HuH-7 (cell line): ENCODE measurements around the gene MAGEB5.
"Not testable (repeated sequence)": the region's sequence is repeated elsewhere in the genome, so short reads cannot be mapped to it uniquely, and the experiment has no call there.

ENCODE experiments used
- DNase-seq: peaks from one replicate; pipeline ENCODE4 v3.0.0; 2011; ENCODE audit warnings: low spot score

MAGEB5 gene

GRCh38 chrX:26215869-26216268, at the start of gene MAGEB5:
Gene MAGEB5, plus strand, starts transcription at chrX:26216169. Its CDS starts 1,133 bp downstream, at chrX:26217302.
- no peak for DNase-seq

- no peak for DNase-seq
Measured at GRCh38 chrX:26192204-26192603, 23.8 kb upstream of the MAGEB5 start, which contains the start of gene MAGEB6. Gene MAGEB6, plus strand, starts transcription at chrX:26192440. Its CDS starts 1,407 bp downstream, at chrX:26193847.

GRCh38 chrX:26203561-26203960, 12.4 kb upstream of the MAGEB5 start:
- no peak for DNase-seq

DNA sequence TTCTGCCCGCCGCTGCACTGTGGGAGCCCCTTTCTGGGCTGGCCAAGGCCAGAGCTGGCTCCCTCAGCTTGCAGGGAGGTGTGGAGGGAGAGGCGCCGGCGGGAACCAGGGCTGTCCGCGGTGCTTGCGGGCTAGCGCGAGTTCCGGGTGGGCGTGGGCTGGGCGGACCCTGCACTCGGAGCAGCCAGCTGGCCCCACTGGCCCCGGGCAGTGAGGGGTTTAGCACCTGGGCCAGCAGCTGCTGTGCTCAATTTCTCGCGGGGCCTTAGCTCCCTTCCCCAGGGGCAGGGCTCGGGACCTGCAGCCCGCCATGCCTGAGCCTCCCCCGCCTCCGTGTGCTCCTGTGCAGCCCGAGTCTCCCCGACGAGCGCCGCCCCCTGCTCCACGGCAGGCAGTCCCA, 11.3 kb upstream of the MAGEB5 start:
- not testable (repeated sequence) for DNase-seq

DNA sequence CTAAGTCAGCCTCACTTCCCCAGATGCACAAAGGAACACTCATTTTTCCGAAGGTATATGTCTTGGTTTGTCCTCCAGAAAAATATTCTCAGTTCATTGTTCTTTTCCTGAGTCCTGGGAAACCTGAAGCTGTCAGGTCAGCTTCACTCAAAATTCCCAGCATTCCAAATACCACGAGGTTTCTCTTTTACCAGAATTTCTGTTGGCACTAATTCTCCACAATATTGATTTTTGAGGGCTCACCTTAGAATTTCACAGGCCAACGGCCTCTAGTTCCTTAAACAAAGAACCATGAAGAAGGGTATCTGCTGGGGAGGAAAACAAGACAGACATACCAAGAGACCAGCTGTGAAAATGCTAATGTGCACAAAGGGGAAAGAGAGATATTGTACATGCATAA, 8.0 kb upstream of the MAGEB5 start:
- no peak for DNase-seq

DNA sequence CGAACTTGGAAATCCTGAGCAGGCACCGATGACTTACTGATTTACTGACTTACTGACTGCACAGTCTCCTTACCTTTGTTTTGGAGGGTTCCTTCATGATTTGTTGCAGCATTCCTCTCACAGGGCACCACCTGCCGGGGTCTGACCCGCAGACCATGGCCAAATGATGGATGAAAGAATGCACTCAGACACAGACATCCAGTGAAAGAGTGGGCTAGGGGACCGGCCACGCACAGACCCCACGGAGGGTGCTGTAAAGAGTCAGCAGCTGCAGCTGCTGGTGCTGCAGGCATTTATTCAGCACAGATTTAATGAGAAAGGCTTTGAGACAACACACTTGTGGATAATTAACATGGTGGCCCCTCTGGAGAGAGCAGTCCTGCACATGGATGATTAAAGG, 3.4 kb downstream of the MAGEB5 start:
- DNase-seq, result no peak

GRCh38 chrX:26234177-26234576, 18.2 kb downstream of the MAGEB5 start:
- DNase-seq, result no peak

- no peak for DNase-seq
Measured at GRCh38 chrX:26253526-26253925, 37.6 kb downstream of the MAGEB5 start.

- no peak for DNase-seq
Measured at GRCh38 chrX:26254436-26254835, 38.5 kb downstream of the MAGEB5 start.

DNA sequence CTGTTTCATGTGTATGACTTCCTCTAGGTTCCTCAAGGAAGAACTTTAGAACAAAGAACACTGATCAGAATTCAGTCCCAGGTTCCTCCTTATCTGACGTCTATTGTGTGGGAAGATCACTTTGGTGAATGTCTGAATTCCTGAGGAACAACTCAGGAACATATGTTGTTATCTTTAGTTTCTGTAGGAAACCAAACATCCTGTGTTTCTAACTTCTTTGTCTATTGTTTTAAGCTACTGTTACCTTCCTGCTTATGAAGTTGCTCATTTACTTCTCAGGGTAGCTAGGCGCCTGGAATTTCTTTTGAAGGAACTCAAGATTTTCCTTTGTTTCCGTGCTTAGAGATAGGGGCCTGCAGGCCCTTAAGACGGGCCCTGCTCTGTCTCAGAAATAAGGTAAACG, 46.2 kb downstream of the MAGEB5 start:
- no peak for DNase-seq
